Stomach (tissue), 4 donors: ENCODE data around the gene FBXO47.

ENCODE experiments used
- EP300 ChIP-seq: sonication (generic); formaldehyde crosslinking; IDR thresholded peaks from one replicate; pipeline ENCODE4 v1.6.1; 2017; ENCODE audit warnings: antibody characterized with exemption
- POLR2A ChIP-seq, 4 donors: fragments of 450-650 bp; IDR thresholded peaks; one replicate each; pipeline ENCODE4 v1.6.1; 2016; ENCODE audit warnings: antibody characterized with exemption in 4 of 4, control low read depth in 2 of 4, mild to moderate bottlenecking in 1 of 4, moderate library complexity in 1 of 4
- POLR2AphosphoS5 ChIP-seq, 3 donors: sonication (generic); formaldehyde crosslinking; IDR thresholded peaks; one replicate each; pipeline ENCODE4 v1.6.1; 2016; ENCODE audit warnings: antibody characterized with exemption in 3 of 3
- TF ChIP-seq, protein P1 (sequence below), 7 experiments: fragments of 450-650 bp in 4 of 7; fragments of 200-600 bp in 3 of 7; sonication (generic) in 3 of 7; IDR thresholded peaks; one replicate each; pipeline ENCODE4 v1.5.1; 2016 to 2019; ENCODE audit warnings: antibody characterized with exemption in 7 of 7, control low read depth in 2 of 7, mild to moderate bottlenecking in 1 of 7

DNA sequence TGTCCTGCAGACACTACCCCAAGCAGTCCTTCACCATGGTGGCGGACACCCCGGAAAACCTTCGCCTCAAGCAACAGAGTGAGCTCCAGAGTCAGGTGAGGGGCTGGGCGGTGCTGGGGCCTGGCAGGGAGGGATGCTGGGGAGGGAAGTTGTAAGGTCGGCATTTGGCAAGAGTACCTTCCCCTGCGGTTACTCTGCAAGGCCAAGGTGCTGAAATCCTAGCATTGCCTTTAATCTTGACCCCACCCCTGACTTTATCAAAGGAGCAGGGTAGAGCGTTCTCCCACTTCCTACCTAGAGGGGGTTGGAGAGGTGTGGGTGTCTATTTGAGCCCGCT, 76.8 kb downstream of the FBXO47 start:
- no peak for TF ChIP-seq POLR2A (IDR thresholded peaks at IDR 0.05)
- TF ChIP-seq, protein P1, sequence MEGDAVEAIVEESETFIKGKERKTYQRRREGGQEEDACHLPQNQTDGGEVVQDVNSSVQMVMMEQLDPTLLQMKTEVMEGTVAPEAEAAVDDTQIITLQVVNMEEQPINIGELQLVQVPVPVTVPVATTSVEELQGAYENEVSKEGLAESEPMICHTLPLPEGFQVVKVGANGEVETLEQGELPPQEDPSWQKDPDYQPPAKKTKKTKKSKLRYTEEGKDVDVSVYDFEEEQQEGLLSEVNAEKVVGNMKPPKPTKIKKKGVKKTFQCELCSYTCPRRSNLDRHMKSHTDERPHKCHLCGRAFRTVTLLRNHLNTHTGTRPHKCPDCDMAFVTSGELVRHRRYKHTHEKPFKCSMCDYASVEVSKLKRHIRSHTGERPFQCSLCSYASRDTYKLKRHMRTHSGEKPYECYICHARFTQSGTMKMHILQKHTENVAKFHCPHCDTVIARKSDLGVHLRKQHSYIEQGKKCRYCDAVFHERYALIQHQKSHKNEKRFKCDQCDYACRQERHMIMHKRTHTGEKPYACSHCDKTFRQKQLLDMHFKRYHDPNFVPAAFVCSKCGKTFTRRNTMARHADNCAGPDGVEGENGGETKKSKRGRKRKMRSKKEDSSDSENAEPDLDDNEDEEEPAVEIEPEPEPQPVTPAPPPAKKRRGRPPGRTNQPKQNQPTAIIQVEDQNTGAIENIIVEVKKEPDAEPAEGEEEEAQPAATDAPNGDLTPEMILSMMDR (IDR thresholded peaks at IDR 0.05): no peak
- no peak for TF ChIP-seq EP300
- TF ChIP-seq POLR2AphosphoS5 (IDR thresholded peaks at IDR 0.05): no peak
